ENCODE measurements around the gene RRBP1.

GRCh38 chr20:17640146-17640874 lies 41.7 kb downstream of the RRBP1 start:
- TF ChIP-seq CTCF (IDR thresholded peaks at IDR 0.05; ENCODE audit: low read depth, low read length) = no peak
- no peak for TF ChIP-seq EZH2phosphoT487 (IDR thresholded peaks at IDR 0.05; ENCODE audit: low read depth)

Data from OCI-LY3 (cell line).